BJ (cell line): Measurements from ENCODE around the gene SULF2. TPM values are rescaled to one million over a fixed set of nuclear protein-coding genes. Genes with fewer than 3 reads are reported as not detected.
A peak's percentile ranks its signal among the peaks of the same experiment; 100 is the strongest.

Experiments
- CTCF ChIA-PET: fragments of 350-600 bp; formaldehyde crosslinking; extraction: SDS; loops from one replicate; lab custom pipeline; 2021; ENCODE audit warnings: antibody characterized with exemption, inconsistent platforms; lab: Yijun Ruan, JAX
- POLR2A ChIA-PET: fragments of 300-600 bp; sonication (Branson Sonifier 250); formaldehyde crosslinking; extraction: SDS; loops from one replicate; lab custom pipeline; 2021; ENCODE audit warnings: antibody characterized with exemption; lab: Charles Lee
- DNase-seq: peaks from one replicate; pipeline ENCODE4 v3.0.0-alpha.2; 2011; ENCODE audit warnings: low read depth
- H3K27me3 ChIP-seq: 2 replicates; pipeline ENCODE4 v1.6.0; 2011; ENCODE audit warnings: low read length; ENCODE audit not compliant: control insufficient read depth, insufficient read depth
- H3K36me3 ChIP-seq: 2 replicates; pipeline ENCODE4 v1.5.1; 2011; ENCODE audit warnings: low read length; ENCODE audit not compliant: control insufficient read depth, insufficient read depth
- H3K4me3 ChIP-seq: 2 replicates; pipeline ENCODE4 v1.5.1; 2011; ENCODE audit warnings: low read depth, mild to moderate bottlenecking, control low read depth, low read length
- CTCF ChIP-seq: IDR thresholded peaks from 2 replicates; pipeline ENCODE4 v1.5.1; 2011; ENCODE audit warnings: low read depth, mild to moderate bottlenecking, control low read depth, inconsistent platforms, low read length, moderate library complexity; ENCODE audit not compliant: insufficient read depth
- polyA plus RNA-seq: library from polyadenylated mRNA; depleted of rRNA; stranded (reverse); fragments of >200 nt; gene quantifications from 2 replicates; pipeline ENCODE4 v1.2.3, GENCODE V29; 2011

Gene SULF2
- polyA plus RNA-seq, 1 experiment = 13.2 TPM

- Histone ChIP-seq H3K4me3 (peak overlapping the region; percentile 59), H3K27me3 (peaks cover 10% of the 10 kb centered on the region), H3K36me3 (no peaks in the 10 kb centered on the region)
- TF ChIP-seq CTCF = peak; percentile 80
- ChIA-PET CTCF (interaction anchor here (0.7 to 2.7 kb wide), 42 partner anchors 8 to 841 kb away, joined by 3 to 95 read pairs (median 4); no protein-coding TSS in a partner anchor), POLR2A (interaction anchor here (0.6 to 1.1 kb wide), 3 partner anchors 236 to 1264 kb away, joined by 3 to 7 read pairs (median 5); no protein-coding TSS in a partner anchor)
- DNase-seq = no peak
Measured at GRCh38 chr20:47785854-47786764, 828 bp upstream of the SULF2 start.

- POLR2A ChIA-PET = no interaction called here
- Histone ChIP-seq H3K36me3 (no peaks in the 10 kb centered on the region), H3K4me3 (peak overlapping the region; percentile 59), H3K27me3 (peaks cover 10% of the 10 kb centered on the region)
- no peak for TF ChIP-seq CTCF
- CTCF ChIA-PET = interaction anchor here (0.7 to 3.8 kb wide), 5 partner anchors 60 to 836 kb away, joined by 5 to 36 read pairs (median 13); no protein-coding TSS in a partner anchor
- DNase-seq = no peak
Measured at GRCh38 chr20:47784599-47785310, 526 bp downstream of the SULF2 start.

GRCh38 chr20:47783828-47784598 is 1.3 kb downstream of the SULF2 start:
- CTCF ChIA-PET = interaction anchor here (0.7 to 3.8 kb wide), 7 partner anchors 59 to 837 kb away, joined by 3 to 36 read pairs (median 8); no protein-coding TSS in a partner anchor
- no peaks in the 10 kb centered on the region for H3K36me3 ChIP-seq
- H3K4me3 ChIP-seq = peak overlapping the region; percentile 59
- POLR2A ChIA-PET = no interaction called here
- TF ChIP-seq CTCF = no peak
- DNase-seq = no peak
- peaks cover 10% of the 10 kb centered on the region for H3K27me3 ChIP-seq

- POLR2A ChIA-PET = no interaction called here
- H3K27me3 ChIP-seq = peaks cover 9% of the 10 kb centered on the region
Measured at GRCh38 chr20:47782920-47783552, 2.2 kb downstream of the SULF2 start.

More at GRCh38 chr20:47782920-47783552, 2.2 kb downstream of the SULF2 start:
- TF ChIP-seq CTCF = no peak
- DNase-seq = no peak
- Histone ChIP-seq H3K36me3 (no peaks in the 10 kb centered on the region), H3K4me3 (no peak overlapping the region)
- CTCF ChIA-PET = interaction anchor here (0.6 to 3.8 kb wide), 7 partner anchors 58 to 838 kb away, joined by 3 to 36 read pairs (median 7); no protein-coding TSS in a partner anchor
